ENCODE measurements around the gene DNAH2.
A peak's percentile ranks its signal among the peaks of the same experiment; 100 is the strongest.

DNAH2 gene

DNA sequence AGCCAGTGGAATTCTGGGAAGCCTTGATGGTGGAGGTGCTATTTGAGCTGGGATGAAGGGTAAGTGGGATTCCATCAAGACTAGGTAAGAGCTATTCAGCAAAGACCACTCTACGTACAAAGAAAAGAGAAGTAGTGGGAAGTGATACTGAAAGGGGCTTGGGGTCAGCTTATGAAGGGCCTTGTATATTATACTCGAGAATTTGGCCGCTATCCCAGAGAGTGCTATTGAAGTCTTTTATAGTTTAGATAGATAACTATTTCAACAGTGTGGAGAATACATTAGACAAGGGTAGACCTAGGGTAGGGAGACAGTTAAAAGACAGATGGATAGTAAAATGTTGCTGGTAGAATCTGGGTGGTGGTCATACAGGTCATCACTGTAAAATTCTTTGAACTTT lies 10.3 kb downstream of the DNAH2 start:
- no peak for DNase-seq

DNA sequence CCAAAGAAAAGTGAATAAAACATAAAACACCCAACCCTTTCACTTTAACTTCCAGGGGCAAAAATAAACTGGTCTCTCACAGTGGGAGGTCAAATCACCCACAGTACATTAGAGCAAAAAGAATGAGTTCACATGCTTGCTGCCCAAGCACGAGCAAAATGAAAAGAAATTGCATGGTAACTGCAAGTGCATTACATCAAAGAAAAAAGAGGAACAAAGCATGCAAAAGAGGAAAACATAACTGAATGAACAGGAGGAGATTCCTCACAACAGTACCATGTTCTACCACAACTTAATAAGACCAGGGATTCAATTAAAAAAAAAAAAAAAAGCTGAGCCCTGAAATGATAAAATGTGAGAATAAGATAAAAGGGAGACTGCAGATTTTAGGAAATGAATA lies 12.3 kb downstream of the DNAH2 start:
- no peak for DNase-seq

DNA sequence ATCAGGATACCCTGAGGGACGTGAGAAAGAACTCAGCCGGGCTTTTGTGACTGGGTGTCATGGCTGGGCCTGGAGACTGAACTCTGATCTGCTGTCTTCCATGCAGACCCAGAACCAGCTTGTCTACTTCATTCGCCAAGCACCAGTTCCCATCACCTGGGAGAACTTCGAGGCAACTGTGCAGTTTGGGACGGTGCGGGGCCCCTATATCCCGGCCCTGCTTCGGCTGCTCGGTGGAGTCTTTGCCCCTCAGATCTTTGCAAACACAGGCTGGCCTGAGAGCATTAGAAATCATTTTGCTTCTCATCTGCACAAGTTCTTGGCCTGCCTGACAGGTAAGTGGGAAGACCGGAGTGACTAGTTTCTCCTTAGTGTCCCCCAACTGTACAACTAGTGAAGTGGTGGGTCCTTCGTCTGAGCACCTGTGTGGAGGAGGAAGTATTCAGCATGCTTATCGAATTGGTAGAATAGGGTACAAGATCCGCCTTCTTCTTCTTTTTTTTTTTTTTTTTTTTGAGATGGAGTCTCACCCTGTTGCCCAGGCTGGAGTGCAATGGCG lies 15.5 kb downstream of the DNAH2 start:
- DNase-seq, result no peak

DNA sequence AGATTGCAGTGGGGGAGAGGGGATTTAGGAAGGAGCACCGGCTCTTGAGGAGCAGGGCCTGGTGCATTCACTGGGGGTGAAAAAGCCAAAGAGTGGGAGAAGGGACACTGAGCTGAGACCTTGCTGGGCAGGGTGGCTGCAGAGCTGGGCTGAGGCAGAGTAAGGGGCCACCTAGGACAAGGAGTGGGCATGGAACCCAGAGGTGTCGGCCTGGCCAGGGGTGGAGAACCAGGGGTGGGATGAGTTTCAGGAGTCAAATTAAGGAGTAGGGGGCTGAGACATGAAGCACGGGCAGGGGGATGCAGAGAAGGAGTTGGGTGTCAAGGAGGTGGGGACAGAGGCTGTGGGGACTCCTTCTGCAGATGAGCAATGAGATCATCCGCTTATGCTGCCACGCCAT lies 20.1 kb downstream of the DNAH2 start:
- DNase-seq, result no peak

DNA sequence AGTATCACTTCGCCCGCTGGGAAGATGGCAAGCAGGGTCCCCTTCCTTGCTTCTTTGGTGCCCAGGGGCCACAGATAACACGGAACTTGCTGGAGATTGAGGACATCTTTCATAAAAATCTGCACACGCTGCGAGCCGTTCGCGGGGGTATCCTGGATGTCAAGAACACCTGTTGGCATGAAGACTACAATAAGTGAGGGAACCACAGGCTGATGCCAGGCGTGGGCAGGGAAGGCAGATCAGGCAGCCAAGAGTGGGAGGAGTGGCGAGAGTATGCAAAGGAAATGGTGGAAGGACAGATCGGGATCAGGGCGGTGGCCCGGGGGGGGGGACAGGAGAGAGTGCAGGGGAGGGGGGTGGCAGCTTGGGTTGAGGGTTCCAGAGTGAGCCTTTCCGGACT lies 22.2 kb downstream of the DNAH2 start:
- DNase-seq, result no peak

DNA sequence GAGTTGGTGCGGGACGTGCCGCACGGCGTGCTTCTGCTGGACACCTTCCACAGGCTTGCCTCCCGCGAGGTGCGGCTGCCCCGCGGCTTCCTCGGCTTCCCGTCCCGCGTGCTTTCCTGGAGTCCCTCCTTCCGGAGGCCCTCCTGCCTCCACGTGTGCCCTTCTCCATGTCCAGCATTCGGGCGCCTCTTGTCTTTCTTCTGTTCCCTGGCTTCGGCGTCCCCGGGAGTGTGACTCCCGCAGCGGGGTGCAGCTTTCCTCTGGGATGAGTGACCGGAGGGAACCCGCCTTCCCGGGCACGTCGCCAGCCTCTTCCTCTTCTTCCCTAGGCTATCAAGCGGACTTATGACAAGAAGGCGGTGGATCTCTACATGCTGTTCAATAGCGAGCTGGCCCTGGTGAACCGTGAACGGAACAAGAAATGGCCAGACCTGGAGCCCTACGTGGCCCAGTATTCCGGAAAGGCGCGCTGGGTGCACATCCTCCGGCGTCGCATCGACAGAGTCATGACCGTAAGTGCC lies 23.0 kb downstream of the DNAH2 start:
- DNase-seq, result peak in 1 of 2 experiments; percentile 26

DNA sequence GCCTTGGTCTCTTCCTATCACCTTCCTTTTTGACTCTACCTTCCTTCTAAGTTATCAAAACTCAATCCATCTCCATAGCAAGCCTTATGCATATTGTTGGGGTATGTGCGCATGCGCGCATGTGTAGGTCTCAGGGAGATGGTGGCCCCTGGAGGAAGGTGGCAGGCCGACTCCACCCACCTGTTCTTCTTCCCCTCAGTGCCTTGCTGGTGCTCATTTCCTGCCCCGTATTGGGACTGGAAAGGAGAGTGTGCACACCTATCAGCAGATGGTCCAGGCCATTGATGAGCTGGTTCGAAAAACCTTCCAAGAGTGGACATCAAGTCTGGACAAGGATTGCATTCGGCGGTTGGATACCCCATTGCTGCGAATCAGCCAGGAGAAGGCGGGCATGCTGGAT lies 25.2 kb downstream of the DNAH2 start:
- DNase-seq, result no peak

DNA sequence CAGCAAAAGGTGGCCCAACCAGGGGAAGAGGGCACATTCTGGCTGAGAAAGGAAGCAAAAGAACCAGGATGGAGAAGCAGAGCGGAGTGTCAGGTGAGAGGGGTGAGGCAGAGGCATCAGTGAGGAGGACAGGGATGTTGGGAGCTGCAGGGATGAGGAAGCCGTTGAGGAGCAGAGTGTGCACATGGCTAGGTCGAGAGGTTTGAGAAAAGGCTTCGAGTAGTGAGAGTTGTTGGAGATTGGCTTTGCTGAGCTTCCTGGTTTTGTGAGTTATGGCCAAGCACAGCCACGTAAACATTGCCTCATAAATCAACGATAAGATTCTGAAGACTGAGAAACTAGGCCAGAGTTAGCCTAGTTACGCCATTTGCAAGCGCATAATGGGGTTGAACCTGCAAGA lies 26.9 kb downstream of the DNAH2 start:
- DNase-seq, result no peak

DNA sequence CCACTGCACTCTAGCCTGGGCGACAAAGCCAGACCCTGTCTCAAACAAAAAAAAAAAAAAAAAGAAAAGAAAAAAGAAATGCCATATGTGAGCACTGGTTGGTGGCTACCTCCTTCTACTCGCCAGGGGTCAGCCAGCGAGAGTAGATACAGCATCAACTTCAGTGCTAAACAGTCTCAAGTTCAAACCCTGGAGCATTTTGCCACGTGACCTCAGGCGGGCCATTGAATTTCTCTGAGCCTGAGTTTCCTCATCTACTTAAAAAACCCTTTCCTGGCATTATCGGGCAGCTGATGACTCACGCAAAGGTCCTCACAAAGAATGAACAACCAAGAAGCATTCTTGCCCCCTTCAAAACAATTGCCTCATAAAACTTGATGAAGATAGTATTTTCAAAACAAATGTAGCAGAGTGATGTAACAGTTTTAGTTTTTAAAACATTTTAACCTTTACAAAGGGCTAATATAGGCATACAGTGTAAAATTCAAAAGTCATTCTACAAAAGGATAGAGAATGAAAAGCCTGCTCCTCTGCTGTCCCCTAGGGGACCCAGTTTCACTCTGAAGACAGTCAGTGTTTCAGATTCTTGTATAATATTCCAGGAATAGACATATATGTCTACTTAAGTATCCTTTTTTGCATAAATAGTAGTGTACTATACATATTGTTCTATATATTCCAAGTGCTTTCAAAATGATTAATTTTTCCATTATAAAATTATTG lies 28.4 kb downstream of the DNAH2 start:
- no peak for DNase-seq

DNA sequence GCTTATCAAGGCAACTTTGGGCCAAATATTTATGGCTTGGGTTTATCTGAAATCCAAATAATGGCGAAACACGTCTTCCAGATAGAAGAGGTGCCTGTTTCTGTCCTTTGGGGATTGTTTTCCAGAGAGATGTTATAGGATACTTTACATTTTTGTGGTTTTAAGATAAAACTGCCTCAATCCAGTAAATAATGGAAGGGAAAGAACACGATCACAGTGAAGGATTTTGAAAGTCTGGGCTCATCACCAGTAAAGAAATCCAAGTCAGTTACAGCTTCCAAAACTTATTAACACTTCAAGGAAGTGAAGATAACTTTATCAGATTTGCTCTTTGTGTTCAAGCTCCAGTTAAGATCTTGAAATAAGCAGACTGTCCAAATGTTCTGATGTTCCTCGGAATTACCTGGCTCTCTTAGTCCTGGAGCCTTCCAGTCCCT lies 30.1 kb downstream of the DNAH2 start:
- no peak for DNase-seq

DNA sequence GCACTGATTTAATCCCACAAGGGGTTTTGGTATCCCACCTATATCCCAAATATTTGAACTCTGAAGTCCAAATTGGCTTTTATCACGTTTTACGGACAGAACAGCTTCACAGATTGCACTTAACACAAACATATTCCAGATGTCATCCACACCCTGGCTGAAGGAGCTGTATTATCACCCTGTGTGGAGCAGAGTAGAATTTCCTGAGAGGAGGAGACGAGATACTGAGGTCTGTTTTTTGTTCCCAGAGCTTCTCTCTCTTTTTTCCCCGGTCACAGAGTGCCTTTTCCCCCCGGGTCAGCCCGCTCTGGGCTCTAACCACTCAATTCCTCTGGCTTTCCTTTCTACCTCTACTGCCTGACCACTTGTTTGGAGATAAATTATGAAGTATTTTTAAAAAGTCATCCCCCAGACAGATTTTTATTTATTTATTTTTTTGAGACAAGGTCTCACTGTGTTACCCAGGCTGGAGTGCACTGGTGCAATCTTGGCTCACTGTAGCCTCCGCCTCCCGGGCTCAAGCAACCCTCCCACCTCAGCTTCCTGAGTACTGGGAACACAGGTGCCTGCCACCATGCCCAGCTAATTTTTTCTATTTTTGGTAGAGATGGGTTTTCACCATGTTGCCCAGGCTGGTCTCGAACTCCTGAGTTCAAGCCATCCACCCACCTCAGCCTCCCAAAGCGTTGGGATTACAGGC lies 30.7 kb downstream of the DNAH2 start:
- DNase-seq, result no peak

DNA sequence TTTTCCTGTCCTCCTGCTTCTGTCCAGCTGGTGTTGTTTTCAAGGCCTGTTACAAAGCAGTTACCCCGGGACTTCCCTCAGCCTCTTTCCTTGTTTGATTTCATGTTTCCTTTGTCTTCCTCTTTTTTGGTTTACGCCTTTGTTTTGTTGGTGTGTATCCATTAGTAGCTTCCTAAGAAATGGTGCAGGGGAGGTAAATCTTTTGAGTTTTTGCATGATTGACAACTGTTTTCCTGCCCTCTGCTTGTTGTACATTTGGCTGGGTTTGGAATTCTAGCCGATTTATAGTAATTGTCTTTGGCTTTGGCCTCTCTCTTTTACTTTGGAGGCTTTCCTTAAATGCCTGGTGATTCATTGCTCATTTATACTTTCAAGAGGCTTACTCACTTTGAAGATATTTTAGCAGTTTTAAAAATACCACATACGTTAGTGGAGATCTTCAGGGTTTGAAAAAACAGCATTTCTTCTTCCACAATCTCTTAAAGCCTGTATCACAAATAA lies 32.8 kb downstream of the DNAH2 start:
- no peak for DNase-seq

DNA sequence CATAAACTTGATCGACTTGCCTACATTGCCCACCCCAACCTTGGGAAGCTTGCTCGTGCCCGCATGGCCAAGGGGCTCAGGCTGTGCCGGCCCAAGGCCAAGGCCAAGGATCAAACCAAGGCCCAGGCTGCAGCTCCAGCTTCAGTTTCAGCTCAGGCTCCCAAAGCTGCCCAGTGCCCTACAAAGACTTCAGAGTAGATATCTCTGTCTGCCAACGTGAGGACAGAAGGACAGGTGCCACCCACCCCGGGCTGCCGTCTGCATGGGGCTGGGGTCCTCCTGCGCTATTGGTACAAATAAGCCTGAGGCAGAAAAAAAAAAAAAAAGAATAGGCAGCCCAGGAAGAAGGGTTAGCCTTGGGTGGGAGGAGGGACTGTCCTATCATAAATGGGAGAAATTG lies 37.1 kb downstream of the DNAH2 start:
- no peak for DNase-seq

DNA sequence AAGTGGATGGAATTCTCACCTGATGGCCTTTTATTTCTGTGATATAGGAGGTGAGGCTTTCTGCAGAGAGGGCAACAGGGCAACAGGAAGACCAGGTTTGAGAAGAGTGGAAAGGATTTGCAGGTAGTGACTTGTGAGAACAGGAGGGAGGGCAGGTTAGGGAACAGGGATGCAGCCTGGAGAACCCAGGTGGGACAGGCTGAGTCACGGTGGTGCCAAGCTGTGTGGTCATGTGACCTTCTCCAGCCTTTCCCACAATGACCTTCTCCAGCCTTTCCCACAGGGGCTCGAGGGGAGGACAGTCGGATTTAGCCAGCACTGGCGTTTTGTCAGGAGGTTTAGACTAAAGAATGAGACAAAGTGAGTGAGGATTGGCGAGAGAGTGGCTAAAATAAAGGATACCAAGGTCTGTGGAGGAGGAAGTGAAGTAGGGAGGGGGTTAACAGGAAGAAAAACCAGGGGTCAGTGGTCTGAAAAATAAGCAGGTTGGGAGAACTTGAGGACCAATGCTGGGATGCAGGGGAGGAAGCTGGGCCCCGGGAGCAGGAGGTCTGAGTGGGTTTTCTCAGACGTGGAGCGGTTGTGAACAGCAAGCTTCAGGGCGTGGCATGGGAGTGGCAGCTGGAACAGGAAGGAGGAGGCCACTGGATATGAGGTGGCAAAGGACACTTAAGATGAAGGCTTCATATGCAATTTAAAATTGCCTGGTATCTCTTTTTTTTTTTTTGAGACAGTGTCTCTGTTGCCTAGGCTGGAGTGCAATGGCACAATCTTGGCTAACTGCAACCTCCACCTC lies 37.7 kb downstream of the DNAH2 start:
- DNase-seq, result no peak

DNA sequence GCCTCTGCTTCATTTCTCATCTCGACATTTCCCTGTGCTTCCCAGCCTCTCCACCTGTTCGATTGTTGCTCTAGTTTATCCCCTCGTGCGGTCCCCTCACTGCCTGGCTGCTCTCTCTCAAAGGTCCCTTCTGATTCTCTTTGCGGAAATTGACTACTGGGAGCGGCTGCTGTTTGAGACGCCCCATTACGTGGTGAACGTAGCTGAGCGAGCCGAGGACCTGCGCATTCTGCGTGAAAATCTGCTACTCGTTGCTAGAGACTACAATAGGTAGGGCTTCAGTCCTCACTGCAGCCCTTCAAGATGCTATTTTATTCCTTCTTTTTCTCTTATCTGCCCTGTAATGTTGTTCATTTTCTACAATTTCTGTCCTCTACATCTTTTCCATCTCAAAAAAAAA lies 39.4 kb downstream of the DNAH2 start:
- no peak for DNase-seq

DNA sequence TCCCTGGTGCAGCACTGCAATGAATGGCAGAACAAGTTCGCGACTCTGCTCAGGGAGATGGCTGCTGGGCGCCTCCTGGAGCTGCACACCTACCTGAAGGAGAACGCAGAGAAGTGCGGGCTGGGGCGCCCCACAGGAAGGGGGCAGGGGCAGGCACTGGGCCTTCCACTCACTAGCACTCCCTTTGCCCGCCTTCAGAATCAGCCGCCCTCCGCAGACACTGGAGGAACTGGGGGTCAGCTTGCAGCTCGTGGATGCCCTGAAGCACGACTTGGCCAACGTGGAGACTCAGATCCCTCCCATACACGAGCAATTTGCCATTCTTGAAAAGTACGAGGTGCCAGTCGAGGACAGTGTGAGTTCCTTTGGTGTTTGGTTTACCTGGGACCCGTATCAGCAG lies 46.4 kb downstream of the DNAH2 start:
- DNase-seq, result no peak

DNA sequence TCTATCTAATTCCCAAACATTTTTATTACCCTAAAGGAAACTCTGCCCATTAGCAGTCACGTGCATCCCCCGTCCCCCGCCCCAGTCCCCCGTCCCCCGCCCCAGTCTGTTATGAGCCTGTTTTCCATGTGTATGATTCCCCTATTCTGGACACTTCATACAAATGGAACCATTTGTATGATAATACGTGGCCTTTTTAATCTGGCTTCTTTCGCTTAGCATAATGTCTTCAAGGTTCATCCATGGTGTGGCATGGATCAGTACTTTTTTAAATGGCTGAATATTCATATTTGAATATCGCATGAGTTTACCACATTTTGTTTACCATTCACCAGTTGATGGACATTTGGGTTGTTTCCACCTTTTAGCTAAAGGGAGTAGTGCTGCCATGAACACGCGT lies 49.5 kb downstream of the DNAH2 start:
- no peak for DNase-seq

DNA sequence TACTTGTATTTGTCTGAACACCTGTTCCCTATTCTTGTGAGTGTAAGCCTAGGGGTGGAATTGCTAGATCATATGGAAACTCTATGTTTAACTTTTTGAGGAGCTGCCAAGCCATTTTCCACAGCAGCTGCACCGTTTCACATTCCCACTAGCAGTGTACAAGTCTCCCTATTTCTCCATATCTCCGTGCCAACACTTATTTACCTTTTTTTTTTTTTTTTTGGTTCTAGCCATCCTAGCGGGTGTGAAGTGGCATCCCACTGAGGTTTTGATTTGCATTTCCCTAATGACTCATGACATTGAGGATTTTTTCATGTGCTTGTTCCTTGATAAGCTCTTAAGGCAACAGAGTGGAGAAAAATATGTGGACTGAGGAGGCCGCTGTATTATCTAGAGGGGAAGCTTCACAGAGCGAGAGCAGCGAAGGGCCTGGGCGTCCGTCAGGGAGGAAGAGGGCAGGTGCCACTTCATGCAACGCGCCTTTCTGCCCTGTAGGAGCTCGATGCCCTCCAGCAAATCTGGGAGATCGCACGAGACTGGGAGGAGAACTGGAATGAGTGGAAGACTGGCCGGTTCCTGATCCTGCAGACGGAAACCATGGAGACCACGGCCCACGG lies 50.0 kb downstream of the DNAH2 start:
- peak in 1 of 2 experiments; percentile 24 for DNase-seq

DNA sequence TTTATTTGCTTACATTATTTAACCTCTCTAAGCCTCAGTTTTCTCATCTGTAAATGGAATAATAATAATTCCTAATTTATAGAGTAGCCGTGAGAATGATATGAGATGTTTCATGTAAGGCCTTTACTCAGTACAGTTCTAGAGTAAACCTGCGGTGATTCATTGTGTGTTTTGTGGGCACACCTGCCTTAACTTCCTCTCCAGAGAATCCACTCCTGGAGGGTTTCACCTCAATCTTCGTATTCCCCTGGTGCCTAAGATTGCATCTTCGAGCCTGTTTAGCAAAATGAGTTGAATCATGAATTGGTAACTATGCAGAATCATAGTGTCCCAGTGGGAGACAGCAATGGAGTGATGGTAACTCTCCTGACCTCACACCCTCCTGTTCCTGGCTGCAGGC lies 52.3 kb downstream of the DNAH2 start:
- DNase-seq, result no peak

DNA sequence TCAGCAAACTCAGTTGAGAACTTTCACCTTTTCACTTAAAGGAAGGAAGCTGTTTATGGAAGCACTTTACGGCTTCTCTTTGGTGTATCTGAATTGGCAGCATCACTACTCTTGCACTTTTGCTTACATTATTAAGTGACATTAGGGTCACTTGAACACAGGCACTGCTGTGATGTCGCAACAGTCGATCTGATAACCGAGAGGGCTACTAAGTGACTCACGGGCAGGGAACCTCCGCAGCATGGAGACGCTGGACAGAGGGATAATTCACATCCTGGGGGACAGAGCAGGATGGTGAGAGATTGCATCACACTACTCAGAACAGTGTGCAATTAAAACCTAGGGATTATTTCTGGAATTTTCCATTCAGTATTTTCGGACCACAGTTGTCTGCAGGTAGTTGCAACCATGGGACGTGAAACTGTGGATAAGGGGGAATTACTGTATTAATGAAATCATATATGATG lies 56.5 kb downstream of the DNAH2 start:
- DNase-seq, result no peak

DNA sequence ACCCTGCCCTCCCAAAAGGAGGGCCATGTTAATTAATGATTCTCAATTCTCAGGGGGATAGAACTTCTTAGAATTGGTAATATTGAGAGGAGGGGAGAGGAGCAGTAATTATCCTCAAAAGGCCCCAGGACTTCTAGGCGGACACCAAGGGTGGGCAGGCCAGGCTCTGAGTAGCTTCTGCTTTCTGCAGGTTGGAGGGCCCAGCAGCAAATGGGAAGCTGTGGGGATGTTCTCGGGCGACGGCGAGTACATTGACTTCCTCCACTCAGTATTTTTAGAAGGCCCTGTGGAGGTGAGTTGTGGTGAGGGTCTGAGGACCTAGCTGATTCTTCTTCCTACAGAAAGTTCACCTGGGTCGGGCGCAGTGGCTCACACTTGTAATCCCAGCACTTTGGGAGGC lies 57.5 kb downstream of the DNAH2 start:
- no peak for DNase-seq

DNA sequence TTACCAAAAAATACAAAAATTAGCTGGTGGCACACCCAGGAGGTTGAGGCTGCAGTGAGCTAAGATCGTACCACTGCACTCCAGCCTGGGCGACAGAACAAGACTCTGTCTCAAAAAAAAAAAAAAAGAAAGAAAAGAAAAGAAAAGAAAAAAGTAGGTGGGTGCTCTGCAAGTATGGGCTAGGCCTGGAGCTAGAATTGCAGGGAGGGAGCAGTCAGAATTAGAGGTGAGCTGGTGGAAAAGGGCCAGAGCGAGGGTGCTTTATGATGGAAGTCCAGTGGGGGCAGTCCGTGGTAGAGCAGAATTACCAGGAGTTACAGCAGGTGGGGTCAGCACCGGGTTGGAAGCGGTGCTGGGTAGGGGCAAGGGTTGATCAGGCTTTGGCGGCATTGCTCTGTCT lies 59.5 kb downstream of the DNAH2 start:
- DNase-seq, result no peak

DNA sequence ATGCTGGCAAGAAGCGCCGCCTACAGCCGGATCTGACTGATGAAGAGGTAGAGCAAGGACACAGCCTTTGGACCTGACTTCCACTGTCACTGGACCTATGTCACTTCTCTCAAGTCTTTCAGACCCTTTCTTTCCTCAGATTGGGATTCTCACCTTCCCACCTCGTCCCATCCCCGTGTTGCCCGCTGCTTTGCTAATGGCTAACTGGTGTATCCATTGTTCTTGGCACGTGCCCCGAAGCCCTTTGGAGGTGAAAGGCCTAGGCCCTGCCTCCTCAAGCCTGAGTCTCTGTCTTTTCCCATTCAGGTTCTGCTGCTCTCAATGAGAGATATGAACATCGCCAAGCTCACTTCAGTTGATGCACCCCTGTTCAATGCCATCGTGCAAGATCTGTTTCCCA lies 63.2 kb downstream of the DNAH2 start:
- no peak for DNase-seq
